Mucosa of rectum (tissue), 2 donors: ENCODE results near the gene PARD3B.

Source experiments
- H3K27ac ChIP-seq, 2 donors: one replicate each; pipeline ENCODE4 v1.7.0; 2013; ENCODE audit warnings: inconsistent platforms in 2 of 2, low read depth in 2 of 2, low read length in 2 of 2
- H3K27me3 ChIP-seq, 2 donors: one replicate each; pipeline ENCODE4 v1.7.0; 2013; ENCODE audit warnings: low read length in 2 of 2; ENCODE audit not compliant: control insufficient read depth in 2 of 2, insufficient read depth in 2 of 2
- H3K36me3 ChIP-seq, 2 donors: one replicate each; pipeline ENCODE4 v1.7.0; 2013; ENCODE audit warnings: low read length in 2 of 2; ENCODE audit not compliant: control insufficient read depth in 2 of 2, insufficient read depth in 2 of 2
- H3K4me1 ChIP-seq, 2 donors: one replicate each; pipeline ENCODE4 v1.7.0; 2013; ENCODE audit warnings: low read length in 2 of 2, mild to moderate bottlenecking in 1 of 2; ENCODE audit not compliant: control insufficient read depth in 2 of 2, insufficient read depth in 2 of 2
- H3K4me3 ChIP-seq, 2 donors: one replicate each; pipeline ENCODE4 v1.7.0; 2013; ENCODE audit warnings: low read length in 2 of 2
- H3K9ac ChIP-seq, 2 donors: one replicate each; pipeline ENCODE4 v1.7.0; 2013; ENCODE audit warnings: low read length in 2 of 2, low read depth in 1 of 2, mild to moderate bottlenecking in 1 of 2
- H3K9me3 ChIP-seq, 2 donors: one replicate each; pipeline ENCODE4 v1.7.0; 2013; ENCODE audit warnings: low read length in 2 of 2; ENCODE audit not compliant: control insufficient read depth in 2 of 2
- donor health status: healthy.
- donor health status: Normal muscosa, but diverticular disease.

The PARD3B gene

DNA sequence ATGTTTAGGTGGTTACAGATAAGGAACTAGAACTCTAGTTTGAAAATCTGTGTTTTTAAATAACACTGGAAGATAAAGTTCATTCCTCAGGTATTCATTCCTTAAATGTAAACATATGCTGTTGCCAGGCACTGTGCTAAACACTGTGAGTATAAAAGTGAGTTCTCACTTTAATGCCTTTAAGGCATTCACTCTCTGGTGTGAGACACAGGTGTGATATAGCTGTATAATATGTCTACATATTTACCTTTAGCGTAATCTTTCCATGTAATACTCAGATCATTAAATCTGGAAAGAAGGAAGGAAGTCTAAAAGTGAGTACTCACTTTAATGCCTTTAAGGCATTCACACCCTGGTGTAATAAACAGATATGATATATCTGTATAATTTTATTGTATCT is 472.6 kb downstream of the PARD3B start:
- no peaks in the 10 kb centered on the region for H3K9me3 ChIP-seq
- H3K9ac ChIP-seq = no peak overlapping the region
- H3K27me3 ChIP-seq = no peaks in the 10 kb centered on the region
- H3K4me1 ChIP-seq = peaks cover 0 to 3% of the 10 kb centered on the region in 2 donors
- H3K36me3 ChIP-seq = no peaks in the 10 kb centered on the region
- H3K27ac ChIP-seq = no peak overlapping the region
- no peak overlapping the region for H3K4me3 ChIP-seq

DNA sequence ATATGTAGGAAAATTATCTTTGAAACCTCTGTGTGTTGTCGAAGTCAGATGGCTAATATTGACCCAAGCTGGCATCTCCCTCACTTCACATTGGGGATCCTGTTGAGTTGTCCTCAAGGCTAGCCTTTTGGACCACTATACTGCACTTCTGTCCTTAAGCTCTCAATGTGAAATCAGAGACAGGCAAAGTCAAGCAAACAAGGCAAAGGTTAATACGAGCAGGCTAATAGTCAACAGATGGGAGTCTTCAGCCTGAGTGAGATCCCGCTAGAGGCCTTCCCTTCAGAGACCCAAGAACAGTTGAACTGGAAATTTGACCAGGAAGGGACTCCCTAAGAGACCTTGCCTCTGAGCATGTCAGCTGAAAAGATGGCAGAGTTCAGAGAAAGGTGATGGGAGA is 475.4 kb downstream of the PARD3B start:
- peaks cover 0 to 3% of the 10 kb centered on the region in 2 donors for H3K4me1 ChIP-seq
- H3K27ac ChIP-seq = no peak overlapping the region
- H3K9ac ChIP-seq = no peak overlapping the region
- no peaks in the 10 kb centered on the region for H3K27me3 ChIP-seq
- no peaks in the 10 kb centered on the region for H3K9me3 ChIP-seq
- H3K36me3 ChIP-seq = no peaks in the 10 kb centered on the region
- no peak overlapping the region for H3K4me3 ChIP-seq

DNA sequence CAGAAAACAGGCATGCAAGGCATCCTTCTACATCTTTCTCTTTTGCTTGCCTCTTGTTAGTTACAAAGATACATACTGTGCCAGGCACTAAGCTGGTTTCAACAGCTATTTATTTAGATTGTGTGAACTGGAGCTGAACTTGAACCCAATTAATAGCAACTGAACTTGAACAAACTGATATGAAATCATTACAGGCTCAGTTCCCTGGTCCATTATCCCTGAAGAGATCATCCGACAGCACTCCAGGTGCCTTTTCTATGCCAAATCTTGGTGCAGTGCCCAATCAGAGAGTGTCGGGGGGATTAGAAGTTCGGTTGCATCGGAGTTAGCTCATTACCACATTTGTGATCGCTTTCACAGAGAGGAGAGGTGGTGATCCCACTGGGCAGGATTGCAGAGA is 477.6 kb downstream of the PARD3B start:
- Histone ChIP-seq H3K27me3 (no peaks in the 10 kb centered on the region), H3K4me3 (no peak overlapping the region), H3K4me1 (no peaks in the 10 kb centered on the region), H3K27ac (no peak overlapping the region), H3K36me3 (no peaks in the 10 kb centered on the region), H3K9me3 (no peaks in the 10 kb centered on the region), H3K9ac (no peak overlapping the region)

DNA sequence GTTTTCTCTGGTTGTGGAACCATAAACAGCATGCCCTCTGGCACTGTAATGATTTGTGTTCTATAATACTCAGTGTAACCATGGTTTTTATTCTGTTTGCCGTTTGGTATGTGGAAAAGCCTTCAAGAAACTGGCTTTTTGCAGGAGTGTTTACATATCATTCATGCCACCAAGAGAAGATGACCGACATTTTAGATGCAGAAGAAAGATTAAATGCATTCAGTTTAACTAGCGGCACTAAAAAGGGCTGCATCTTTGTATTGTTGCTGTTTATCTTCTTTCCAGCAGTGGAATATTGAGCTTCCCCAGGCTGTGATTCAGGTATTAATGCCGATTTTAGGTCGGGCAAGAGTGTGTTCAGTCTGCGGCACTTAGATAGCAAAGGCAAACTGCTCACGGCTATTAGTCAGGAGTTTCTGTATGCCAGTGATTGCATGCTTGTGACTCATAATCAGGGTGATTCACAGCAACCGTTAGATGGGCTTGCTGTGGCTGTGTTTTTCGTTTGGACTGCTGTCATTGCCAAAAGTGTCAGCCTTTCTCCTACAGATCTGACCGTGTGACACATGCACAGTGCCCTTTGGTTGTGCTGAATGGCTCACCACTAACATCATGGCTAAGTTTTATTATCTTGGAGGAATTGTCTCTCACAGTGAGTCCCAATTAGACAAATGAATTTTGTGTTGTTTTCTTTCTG is 479.7 kb downstream of the PARD3B start:
- H3K9ac ChIP-seq = no peak overlapping the region

DNA sequence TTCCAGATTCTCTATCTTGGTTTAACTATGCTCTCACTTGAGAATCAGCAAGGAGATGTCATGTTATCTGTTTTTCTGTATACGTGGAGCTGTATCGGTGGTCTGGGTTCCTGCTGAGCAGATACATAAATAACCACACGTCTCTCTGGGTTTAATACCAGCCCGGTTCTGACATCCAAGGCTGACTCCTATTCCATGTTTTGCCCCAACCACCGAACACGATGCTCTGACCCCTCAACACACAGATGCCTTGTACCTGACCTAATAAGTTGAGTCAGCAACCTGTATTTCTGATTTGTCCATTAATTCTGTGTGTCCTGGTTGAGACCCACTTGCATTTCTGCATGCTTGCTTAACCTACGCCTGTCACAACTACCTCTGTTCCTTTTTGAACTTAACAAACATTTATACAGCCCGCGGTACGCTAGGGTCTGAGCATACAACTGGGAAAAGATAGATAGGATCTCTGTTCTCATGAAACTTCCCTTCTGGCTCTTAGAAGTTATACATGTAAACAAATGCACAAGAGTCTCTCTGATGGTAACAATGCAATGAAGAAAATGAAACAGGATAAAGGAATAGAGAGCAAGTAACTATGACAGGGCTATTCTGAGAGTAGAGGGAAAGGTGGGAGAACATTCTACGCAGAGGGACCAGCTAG is 480.4 kb downstream of the PARD3B start:
- Histone ChIP-seq H3K27me3 (no peaks in the 10 kb centered on the region), H3K4me1 (no peaks in the 10 kb centered on the region), H3K36me3 (no peaks in the 10 kb centered on the region), H3K27ac (no peak overlapping the region), H3K9me3 (no peaks in the 10 kb centered on the region), H3K9ac (no peak overlapping the region), H3K4me3 (no peak overlapping the region)

More for the DNA sequence above, 479.7 kb downstream of the PARD3B start:
- Histone ChIP-seq H3K9me3 (no peaks in the 10 kb centered on the region), H3K4me1 (no peaks in the 10 kb centered on the region), H3K4me3 (peak overlapping the region in 1 of 2 donors; percentile 5), H3K27me3 (no peaks in the 10 kb centered on the region), H3K36me3 (no peaks in the 10 kb centered on the region), H3K27ac (no peak overlapping the region)

DNA sequence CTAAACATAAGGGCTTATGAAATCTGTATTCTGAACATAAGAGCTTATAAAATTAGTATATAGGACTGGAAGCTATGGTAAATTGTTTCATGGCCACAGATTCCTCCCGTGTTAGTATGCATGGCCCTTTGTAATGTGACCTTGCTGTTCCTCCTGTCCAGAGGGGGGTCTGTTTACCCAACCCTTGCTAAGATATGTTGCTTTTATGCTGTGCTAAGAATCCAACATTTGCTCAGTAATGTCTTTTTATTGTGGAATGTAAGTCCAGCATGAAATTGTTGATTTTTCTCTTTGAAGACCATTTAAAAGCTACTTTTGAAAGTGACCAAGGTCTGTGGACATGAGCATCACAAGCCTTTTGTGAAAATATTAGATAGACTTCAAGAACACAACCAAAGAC is 485.4 kb downstream of the PARD3B start:
- Histone ChIP-seq H3K9me3 (no peaks in the 10 kb centered on the region), H3K9ac (no peak overlapping the region), H3K27ac (no peak overlapping the region), H3K27me3 (no peaks in the 10 kb centered on the region), H3K4me1 (no peaks in the 10 kb centered on the region), H3K36me3 (no peaks in the 10 kb centered on the region), H3K4me3 (no peak overlapping the region)

DNA sequence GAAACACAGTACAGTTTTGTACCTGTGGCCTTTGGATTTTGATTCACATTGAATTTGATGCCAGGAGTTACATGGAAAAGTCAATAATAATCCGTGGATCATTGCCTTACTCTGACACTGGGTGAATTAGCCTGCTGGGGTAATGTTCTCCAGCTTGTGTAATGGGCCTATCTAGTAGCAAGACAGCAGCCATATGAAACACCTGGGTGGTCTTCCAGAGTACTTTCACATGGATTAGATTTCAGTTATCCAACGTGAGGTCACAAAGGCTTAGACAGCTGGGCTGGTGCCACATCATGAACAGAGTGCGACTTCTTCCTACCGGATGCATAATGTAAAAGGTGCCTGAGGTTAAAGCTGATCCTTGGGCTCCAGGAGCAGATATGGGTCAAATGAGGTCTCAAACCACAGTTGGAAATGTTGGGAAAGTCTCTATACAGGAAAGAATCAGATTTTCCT is 486.8 kb downstream of the PARD3B start:
- H3K4me3 ChIP-seq = no peak overlapping the region
- no peaks in the 10 kb centered on the region for H3K27me3 ChIP-seq
- no peaks in the 10 kb centered on the region for H3K36me3 ChIP-seq
- H3K9me3 ChIP-seq = no peaks in the 10 kb centered on the region
- no peak overlapping the region for H3K9ac ChIP-seq
- H3K27ac ChIP-seq = no peak overlapping the region
- H3K4me1 ChIP-seq = no peaks in the 10 kb centered on the region

DNA sequence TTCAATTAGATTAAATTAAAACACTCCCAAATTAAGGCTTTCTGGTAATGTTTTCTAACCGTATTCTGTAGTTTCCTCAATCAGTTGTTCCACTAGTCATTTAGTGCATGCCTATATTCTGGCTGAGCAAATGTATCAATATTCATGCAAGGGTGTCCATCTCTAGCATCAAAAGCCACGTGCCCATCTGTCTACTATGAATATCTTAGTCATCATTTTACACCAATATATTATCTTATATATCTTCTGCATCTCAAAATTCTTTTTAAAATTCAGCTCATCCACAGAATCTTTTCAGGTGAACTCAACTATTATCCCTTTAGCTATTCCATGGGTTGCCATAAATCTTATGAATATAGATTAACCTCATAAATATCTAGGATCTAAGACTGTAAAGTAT is 488.2 kb downstream of the PARD3B start:
- Histone ChIP-seq H3K27ac (no peak overlapping the region), H3K4me1 (no peaks in the 10 kb centered on the region), H3K27me3 (no peaks in the 10 kb centered on the region), H3K9me3 (no peaks in the 10 kb centered on the region), H3K9ac (no peak overlapping the region), H3K4me3 (no peak overlapping the region), H3K36me3 (no peaks in the 10 kb centered on the region)

DNA sequence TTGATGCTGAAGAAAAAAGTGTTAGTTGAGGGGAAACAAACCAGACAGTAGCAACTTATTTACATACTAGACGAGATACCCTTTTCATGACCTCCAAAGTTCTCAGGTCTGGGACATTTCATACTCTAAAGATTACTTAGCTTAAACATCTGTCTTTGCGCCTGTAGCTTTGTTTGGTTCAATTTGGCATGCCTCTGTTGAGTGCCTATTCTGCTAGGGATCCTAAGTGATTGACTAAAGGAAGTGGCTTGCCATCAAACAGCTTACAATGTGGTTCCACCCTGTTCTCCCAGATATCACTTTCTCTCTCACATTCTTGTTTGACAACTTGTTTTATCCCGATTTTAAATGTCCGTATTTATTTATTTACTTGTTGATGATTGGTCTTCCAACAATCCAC is 488.8 kb downstream of the PARD3B start:
- Histone ChIP-seq H3K27ac (no peak overlapping the region), H3K9ac (no peak overlapping the region), H3K4me1 (no peaks in the 10 kb centered on the region), H3K4me3 (no peak overlapping the region), H3K36me3 (no peaks in the 10 kb centered on the region), H3K9me3 (no peaks in the 10 kb centered on the region), H3K27me3 (no peaks in the 10 kb centered on the region)

DNA sequence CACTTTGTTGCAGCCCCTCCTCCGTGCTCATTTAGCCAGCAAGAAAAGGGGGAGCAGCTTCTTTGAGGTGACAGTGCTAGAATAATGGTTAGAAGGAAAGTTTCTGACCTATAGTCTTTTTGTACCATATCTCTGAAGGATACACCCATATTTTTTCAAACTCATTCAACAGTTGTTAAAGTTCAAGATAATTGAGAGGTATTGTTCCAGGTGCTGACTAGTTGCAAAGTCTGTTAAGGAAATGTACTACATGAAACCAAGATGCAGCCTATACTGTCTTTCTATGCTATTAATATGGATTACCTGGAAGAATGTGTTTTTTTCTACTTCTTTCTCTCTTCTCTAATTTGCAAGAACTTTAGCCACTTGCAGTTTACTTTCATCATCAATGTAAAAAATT is 495.0 kb downstream of the PARD3B start:
- Histone ChIP-seq H3K4me1 (no peaks in the 10 kb centered on the region), H3K27ac (no peak overlapping the region), H3K9me3 (no peaks in the 10 kb centered on the region), H3K27me3 (no peaks in the 10 kb centered on the region), H3K4me3 (no peak overlapping the region), H3K36me3 (no peaks in the 10 kb centered on the region), H3K9ac (no peak overlapping the region)
